Fibroblast of skin of right biceps (primary cell): ENCODE measurements around the gene CKLF.

Source experiments
- DNase-seq: peaks from one replicate; pipeline ENCODE4 v3.0.0-alpha.2; 2013

CKLF gene

DNA sequence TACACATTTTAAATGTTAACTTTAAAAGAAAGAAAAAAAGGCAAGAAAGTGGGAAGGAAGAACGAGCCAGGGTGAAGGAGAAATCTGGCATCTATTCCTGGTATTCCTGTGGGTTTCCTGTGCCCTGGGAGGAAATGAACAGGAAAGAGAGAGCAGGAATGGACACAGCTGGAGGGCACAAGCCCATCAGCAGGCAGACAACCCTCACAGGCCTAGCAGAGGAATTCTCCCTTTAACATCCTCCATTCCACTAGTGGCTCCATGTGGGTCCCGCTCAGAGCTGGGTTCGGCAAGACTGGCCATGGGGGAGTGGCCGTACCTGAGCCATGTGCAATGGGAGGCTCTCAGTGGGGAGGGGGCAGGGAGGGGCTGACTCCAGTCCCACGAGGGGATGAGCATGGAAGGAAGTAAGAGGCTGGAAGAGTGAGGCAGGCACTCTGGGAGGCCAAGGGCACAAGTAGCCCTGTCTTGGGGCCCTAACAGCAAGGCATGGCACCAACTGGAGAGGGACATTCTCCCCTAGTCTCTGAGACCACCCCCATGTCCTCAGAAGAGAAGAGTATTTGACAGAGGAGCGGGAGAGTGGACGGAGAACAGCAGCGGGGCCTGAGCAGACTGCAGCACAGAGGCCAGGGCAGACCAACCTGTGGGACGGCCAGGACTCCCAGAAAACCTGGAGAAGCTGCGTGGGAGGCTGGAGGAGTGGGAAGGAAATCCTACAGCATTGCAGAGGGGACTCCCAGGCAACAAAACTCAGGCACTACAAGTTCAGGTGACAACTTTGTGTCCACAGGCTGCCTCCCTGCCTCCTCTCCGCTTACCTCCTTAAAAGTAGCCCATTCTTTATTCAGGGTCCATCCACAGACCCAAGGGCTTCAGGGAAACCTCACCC, 32.6 kb upstream of the CKLF start:
- no peak for DNase-seq

DNA sequence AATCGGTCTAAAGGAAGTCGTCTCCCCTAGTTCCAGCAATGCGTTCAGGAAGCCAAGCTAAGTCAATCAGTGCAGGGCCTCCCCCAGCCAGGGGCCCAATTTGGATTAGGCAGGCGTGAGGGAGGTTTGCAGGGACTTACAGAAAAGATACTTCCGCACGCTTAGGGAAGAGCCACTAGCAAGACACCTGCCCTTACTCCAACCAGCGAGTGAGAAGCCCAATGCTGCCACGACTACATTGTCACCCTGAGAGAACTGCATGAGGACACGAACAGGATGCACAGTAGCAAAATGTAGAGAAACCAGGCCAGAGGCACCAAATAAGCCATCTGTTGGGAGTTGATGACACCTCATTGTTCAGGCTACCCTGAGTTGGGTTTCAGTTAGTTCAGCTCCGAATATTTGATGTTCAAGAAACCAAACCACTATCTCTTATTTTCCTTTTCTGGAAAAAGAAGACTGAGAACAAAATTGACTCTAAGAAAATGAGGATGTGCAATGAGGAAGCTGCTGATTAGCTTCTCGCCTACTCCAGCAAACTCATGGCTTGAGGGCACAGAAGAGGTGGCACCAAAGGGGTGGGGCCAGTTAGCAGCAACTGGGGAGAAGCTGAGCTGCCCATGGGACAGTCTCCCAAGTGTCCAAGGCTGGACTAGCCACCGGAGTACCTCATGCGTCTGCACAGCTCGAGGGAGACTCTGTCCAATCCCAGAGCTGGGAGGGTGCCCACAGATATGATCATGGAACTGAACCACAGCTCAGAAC, 31.8 kb upstream of the CKLF start:
- no peak for DNase-seq

DNA sequence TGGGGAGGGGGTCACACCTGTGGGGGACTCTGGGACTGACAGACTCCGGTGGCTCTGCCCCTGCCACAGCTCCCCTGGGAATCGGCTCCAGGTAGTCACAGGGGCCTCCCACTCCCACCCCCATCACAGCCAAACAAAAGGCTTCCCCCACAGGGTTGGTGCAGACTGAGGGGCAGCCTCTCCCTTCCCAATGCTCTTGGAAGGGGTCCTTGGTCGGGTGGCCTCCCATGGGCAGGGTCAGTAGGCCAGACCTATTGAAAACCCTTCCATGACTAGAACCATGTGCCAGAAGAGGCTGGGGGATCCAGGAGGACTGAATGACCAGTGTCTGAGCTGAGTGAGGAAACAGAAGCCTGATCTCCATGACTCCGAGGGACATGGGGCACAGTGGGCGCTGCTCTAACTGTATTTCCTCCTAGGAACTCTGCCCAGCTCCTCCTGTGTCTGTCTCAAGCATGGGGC, 31.1 kb upstream of the CKLF start:
- no peak for DNase-seq

DNA sequence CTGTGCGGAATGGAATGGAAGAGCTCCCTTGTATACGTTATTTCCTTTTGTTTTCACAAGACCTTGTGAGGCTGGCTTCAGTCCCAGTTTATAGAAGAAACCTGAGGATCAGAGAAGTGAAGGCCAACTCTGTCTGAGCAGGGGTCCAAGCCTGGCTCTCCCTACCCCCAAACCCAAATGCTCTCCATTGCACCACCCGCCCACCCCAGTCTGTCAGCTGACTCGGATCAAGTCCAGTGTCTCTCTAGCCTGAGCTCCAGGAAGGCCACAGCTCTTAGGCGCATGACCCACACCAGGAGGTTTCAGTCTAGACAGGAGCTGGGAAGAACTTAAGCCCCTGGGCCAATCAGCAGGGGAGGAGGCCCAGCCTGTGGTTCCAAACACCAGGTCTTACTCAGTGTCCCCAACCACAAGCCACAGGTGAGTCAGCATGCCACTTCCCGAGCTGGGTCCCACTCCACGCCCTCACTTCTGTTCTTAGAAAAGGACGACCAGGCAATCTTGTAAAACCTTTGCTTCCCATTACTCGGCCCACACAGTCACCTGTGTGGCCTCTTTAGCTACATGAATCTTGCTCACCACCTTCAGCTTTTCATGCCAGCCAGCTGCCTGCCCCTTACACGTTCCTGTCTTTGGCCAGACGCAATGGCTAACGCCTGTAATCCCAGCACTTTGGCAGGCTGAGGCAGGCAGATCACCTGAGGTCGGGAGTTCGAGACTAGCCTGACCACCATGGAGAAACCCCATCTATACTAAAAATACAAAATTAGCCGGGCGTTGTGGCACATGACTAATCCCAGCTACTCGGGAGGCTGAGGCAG, 30.2 kb upstream of the CKLF start:
- DNase-seq: peak; percentile 87

DNA sequence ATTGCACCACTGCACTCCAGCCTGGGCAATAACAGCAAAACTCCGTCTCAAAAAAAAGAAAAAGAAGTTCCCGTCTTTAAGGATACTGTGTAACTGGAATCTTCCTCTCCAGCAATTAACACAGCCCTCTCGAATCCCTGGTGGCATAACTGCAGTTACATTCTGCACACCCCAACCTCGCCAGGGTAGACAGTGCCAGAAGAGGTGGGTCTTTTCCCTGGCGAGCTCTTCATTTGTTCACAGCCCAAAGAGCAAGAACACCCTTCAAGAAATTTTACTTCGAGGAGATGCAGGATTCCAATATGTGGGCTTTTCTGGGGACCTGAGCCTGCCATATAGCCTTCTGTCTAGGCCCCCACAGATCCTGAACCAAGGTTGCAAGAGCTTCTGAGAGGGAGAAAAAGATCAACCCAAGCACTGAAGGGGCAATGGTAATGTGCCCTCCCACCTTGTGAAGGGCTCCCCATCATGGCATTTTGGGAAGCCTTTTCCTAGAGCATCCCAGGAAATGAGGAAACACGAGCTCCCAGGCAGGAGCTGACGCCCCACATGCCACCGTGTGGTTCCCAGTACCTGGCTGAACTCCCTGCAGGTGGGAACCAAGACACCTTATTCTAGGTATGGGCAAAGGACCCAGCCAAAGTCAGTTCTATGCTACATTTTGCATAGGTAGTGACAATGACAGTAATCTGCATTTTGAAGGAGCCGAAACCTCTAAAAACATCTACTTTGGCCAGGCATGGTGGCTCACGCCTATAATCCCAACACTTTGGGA, 29.4 kb upstream of the CKLF start:
- no peak for DNase-seq

DNA sequence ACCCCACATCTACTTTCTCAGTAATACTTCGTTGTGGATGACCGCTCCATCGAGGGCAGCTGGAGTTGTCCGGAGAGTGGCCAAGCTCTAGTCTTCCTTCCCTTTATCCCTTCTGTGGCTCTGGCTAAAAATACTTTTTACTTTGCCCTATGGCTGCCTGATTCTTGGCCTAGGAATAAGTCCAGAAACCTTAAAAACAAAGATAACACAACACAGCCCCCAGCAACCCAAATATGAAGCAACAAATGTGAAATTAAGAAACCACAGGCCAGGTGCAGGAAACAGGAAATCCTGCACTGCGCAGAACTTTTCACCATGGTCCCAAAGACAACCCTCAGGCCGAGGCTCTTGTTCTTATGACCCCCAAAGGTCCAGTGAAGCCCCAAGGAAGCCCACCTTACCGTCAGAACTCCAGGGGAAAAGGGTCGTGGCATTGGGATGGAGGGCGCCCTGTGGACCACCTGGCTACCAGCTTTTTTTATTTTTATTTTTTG, 28.5 kb upstream of the CKLF start:
- no peak for DNase-seq

DNA sequence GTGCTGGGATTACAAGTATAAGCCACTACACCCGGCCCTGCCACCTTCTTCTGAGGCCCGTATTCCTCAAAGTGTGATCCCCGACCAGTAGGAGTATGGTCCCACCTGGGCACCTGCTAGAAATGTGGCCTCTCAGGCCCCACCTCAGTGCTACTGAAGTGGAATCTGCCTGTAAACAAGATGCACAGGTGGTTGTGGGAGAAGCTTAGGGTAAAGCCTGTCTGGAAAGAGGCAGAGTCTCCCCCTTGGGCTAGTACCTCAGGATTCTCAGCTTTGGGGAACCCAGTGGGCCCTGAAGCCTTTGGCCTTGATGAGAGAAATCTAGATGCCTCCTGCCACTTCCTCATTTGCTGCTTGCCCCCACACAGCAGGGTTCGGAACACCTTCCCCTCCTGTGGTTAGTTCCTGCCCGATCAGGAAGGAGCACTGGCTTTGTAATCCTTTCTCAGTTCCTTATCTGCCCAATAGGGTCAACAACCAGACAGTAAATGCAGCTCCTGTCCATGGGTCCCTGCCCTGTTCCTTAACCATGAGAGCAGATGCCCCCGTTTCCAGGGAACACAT, 27.7 kb upstream of the CKLF start:
- no peak for DNase-seq

DNA sequence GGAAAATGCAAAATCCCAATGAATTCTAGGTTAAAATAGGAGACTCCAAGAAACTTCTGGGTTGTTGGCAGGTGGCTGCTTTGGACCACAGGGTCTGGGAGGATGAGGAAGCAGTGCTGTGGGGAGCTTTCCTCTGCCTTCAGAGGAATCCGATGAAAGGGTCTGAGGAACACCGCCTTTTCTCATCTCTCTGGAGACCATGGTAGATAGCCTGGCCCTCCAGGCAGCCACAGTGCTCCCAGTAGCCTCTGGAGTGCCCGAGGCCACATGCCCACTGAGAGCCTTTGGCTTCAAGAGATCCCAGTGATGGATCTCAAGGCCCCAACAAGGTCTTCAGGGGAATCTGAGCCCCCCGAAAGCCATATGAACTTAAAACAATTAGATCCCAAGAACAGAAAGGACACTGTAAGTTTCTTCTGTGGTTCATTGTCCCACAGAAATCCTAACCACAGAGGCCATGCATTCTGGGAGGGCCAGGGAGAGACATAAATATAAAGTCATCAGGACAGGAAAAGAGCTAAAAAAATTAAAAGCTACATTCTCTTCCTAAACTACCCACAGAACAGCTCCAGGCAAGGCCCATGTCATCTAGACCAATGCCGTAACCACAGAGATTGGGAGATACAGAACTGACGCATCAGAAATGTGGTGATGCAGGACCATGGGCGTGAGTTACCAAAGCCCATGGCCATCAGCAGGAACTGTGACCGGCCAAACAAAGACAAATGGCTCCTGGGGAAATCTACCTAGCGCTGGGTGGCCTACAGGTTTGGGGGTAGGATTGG, 26.8 kb upstream of the CKLF start:
- DNase-seq: peak; percentile 12

DNA sequence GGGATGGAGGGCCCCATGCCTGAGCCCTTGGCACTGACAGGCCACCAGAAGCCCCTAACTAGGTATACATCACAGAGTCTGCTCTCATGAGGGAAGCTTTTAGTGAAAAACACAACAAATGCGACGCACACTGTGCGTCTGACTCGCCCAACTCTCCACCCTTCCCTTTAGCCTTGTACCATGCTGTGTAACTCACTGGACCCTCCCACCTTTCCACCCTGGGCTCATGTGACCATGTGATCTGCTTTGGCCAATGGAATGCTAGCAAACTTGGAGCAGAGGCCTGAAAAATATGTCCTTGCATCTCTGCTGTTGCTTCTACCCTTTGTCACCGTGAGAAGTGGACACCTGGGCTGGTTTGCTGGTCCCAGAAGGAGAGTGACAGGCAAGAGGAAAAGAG, 24.1 kb upstream of the CKLF start:
- no peak for DNase-seq

DNA sequence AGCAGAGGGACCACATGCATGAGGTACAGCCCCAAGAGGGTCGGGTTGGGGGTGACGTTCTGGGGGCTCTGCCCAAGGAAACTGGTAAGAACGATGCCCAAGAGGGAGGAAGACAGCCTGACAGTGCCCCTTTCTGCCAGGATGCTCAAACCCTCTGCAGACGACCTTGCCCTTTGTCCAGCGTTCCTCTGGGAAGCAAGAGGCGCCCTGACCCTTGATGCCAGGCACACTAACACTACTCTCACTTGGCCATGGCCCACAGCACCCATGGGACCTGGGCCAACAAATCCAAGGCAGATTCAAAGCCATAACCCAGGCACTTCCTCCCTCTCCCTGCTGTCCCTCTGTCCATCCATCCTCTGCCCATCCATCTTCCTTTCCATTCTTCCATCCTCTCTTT, 22.9 kb upstream of the CKLF start:
- no peak for DNase-seq

DNA sequence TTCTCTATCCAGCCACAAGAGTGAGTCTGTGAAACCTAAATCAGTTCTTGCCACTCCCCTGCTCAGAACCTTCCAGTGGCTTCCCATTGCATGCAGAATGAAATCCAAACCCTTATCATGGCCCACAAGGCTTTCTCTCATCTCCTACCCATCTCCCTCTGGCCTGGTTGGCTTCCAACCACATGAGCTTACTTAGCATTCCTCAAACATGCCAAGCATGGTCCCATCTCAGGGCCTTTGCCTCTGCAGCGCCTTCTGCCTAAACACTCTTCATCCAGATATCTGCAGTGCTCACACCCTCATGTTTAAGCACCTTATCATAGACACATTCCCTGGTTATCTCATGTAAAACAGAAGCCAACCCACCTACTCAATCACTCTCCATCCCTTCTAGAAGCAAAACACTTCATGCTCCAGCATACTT, 18.0 kb upstream of the CKLF start:
- DNase-seq: no peak

DNA sequence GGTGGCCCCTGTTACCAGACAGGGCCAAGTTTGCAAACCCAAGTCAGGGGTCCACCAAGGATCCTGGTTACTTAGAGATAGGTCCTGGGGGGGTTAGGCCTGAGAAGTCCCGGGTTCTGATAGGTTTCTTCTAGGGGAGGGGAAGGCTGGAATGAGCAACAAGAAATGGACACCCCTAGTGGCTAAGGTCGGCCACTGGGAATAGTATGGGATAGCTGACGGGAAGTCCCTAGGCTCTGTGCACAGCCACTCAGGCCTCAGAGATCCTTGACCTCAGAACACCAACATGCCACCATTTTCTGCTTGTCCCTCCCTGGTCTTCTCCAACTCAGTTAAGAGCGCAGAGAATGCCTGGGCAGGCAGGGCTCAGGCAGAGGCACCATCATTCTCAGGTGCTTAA, 15.9 kb upstream of the CKLF start:
- DNase-seq: no peak

DNA sequence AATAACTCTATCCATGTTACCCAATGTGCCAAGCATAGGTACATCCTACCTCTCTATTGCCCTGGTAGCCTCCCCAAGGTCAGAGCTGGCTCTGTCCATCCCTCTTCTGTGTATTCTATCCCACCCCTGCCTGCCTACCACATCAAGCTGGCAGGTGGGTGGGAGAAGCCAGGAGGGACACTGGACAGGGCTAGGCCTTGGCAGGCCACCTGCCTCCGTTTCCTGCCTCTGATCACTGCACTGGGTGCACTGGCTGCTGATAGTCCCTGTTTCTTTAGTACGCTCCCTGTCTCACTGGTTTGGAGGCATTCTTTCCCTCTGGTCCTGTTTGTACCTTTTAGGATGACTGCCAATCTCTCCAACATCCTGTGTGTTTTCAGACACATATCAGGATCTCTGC, 15.1 kb upstream of the CKLF start:
- DNase-seq: no peak

DNA sequence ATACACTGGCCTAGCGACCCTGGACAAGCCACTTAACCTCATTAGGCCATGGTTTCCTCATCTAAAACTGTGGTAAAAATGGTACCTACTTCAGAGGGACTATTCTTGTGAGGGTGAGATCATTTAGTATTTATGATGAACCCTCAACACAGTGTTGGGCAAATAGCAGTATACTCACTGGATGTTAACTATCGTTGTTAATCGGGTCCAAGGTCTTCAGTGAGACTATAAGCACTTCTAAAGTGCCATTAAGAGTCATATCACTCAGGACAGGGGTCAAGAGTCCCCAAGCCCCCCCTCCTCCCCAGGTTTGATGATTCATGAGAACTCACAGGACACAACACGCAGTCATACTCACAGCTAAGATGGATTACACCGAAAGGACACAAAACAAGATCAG, 13.5 kb upstream of the CKLF start:
- DNase-seq: no peak

DNA sequence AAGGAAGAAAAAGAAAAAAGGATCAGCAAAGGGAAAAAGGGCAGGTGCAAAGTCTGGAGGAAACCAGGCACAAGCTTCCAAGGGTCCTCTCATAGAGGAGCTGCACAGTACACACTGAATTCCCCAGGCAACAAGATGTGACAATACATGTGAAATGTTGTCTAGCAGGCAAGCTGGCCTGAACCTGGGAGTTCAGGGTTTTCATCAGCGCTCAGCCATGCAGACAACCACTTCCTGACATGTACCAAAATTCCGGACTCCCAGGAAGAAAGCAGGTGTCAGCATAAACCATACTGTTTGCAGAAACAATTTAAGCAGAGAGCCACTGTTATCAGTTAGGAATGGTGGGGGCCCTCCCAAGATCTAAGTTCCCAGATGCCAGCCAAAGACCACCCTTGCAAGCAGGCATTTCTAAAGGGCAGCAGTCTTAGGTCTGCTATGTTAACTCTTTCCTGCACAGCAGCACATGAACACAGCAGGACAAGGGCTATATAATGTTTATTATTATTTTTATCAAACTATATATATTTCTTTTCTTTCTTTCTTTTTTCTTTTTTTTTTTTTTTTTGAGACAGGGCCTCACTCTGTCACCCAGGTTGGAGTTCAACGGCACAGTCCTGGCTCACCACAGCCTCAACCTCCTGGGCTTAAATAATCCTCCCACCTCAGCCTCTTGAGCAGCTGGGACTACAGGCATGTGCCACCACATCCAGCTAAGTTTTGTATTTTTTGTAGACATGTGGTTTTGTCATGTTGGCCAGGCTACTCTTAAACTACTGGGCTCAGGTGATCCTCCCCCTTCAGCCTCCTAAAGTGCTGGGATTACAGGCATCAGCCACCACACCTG, 12.5 kb upstream of the CKLF start:
- DNase-seq: no peak

DNA sequence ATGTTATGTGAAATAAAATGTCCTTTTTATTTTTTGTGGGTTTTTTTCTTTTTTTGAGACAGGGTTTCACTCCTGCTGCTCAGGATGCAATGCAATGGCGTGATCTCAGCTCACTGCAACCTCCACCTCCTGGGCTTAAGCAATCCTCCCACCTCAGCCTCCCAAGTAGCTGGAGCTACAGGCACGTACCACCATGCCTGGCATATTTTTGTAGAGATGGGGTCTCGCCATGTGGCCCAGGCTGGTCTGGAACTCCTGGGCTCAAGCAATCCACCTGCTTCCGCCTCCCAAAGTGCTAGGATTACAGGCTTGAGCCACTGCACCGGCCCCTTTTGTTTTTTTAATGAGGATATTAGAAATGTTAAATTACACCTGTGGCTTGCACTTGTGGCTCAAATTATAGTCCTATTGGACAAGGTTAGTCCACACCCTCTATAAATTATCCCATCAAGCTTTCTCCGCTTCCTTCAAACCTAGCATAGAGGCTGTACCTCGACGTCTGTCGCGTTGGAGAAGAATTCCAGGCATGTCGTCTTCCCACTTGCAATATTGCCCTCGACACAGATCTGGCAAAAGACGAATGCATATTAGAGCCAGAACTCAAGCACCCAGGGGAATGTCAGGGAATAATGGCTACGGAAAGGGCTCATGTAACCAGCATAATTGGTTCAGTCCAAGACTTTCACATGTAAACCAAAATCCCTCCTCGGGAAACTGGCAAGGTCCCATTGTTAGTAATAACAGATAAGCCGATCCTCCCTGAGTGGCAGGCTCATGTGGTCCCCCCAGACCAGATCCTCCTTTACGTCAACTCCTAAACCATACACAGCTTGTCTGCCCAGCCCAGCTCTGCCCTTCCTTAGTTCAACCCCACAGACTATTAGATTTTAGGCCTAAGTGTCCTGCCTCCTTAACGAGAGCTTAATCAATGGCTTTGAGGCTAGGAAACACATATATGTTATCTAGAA, 10.7 kb upstream of the CKLF start:
- DNase-seq: no peak

DNA sequence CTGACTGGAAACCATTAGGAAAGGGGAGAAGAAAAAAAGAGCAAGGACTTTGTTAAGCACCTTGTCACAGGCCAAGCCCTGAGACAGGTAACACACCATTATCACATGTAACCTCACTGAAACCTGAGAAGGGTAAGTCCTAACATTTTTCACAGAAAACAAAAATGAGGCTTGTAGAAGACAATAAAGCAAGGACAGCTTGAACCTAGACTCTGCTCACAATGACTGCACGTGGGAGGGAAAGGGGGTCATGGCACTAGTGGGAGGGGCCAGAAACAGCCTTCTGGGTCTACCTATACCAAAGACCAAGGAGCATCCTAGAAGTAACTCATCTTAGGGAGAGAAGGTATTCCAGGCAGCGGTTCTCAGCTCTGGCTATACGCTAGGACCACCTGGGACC, 10.0 kb upstream of the CKLF start:
- DNase-seq: no peak

DNA sequence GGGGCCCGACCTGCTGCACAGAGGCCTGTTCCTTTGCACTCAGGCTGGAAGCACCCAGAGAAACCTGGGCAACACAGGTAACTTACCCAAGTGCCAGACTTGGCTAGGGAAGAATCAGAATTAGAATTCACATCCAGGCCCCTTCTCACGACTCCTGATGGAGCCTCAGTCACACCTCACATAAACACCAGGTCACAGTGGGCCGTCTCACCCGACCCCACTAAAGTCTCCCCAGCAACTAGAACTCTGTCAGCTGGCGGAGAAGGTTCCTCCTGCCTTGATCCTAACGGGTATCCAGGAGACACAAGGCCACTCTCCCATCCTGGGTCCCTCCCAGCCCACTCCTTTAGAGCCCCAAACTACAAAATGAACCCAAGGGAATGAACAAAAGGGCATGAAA, 8.8 kb upstream of the CKLF start:
- no peak for DNase-seq
